Endodermal cell (in vitro differentiated cells): ENCODE results near the gene CFAP61. TPM values are rescaled to one million over a fixed set of nuclear protein-coding genes. Genes with fewer than 3 reads are reported as not detected.

Experiments
- DNase-seq: peaks from one replicate; pipeline ENCODE4 v3.0.0-alpha.2; 2017
- H3K27ac ChIP-seq: 2 replicates; pipeline ENCODE4 v1.5.1; 2013; ENCODE audit warnings: mild to moderate bottlenecking, low read depth, low read length, moderate library complexity
- H3K27me3 ChIP-seq: 2 replicates; pipeline ENCODE4 v1.6.1; 2013; ENCODE audit warnings: mild to moderate bottlenecking, low read length, moderate library complexity; ENCODE audit not compliant: insufficient read depth, control insufficient read depth, poor library complexity, severe bottlenecking
- H3K36me3 ChIP-seq: 2 replicates; pipeline ENCODE4 v1.7.0; 2013; ENCODE audit warnings: mild to moderate bottlenecking, low read length, moderate library complexity; ENCODE audit not compliant: control insufficient read depth, insufficient read depth
- H3K4me1 ChIP-seq: one replicate; pipeline ENCODE4 v1.7.0; 2013; ENCODE audit warnings: low read length; ENCODE audit not compliant: control insufficient read depth, insufficient read depth
- H3K4me3 ChIP-seq: 2 replicates; pipeline ENCODE4 v1.5.1; 2013; ENCODE audit warnings: mild to moderate bottlenecking, low read length, moderate library complexity
- H3K9ac ChIP-seq: 2 replicates; pipeline ENCODE4 v1.6.1; 2013; ENCODE audit warnings: mild to moderate bottlenecking, low read length, moderate library complexity; ENCODE audit not compliant: poor library complexity, severe bottlenecking; ENCODE audit errors: extremely low read depth
- H3K9me3 ChIP-seq: 2 replicates; pipeline ENCODE4 v1.6.1; 2013; ENCODE audit warnings: mild to moderate bottlenecking, low read length, moderate library complexity; ENCODE audit not compliant: control insufficient read depth
- H3K27ac Mint-ChIP-seq: 2 replicates; pipeline ENCODE4 v1.8.0; 2020; ENCODE audit warnings: mixed read lengths
- H3K27me3 Mint-ChIP-seq: 2 replicates; pipeline ENCODE4 v1.8.0; 2021; ENCODE audit warnings: mild to moderate bottlenecking, mixed read lengths; ENCODE audit not compliant: insufficient read depth
- H3K36me3 Mint-ChIP-seq: 2 replicates; pipeline ENCODE4 v1.8.0; 2020; ENCODE audit warnings: low read depth, mixed read lengths
- H3K4me1 Mint-ChIP-seq: 2 replicates; pipeline ENCODE4 v1.8.0; 2020; ENCODE audit warnings: mixed read lengths
- H3K4me3 Mint-ChIP-seq: 2 replicates; pipeline ENCODE4 v1.8.0; 2020; ENCODE audit warnings: mild to moderate bottlenecking, moderate library complexity, mixed read lengths
- H3K9me3 Mint-ChIP-seq: 2 replicates; pipeline ENCODE4 v1.8.0; 2020; ENCODE audit warnings: mild to moderate bottlenecking, mixed read lengths
- WGBS, 2 experiments: methylation state at CpG; one replicate each; pipeline versions ENCODE4 v1.1.5 to v1.1.7; 2013; ENCODE audit warnings: missing lambda C conversion rate in 2 of 2, mixed read lengths in 1 of 2; ENCODE audit not compliant: insufficient coverage in 1 of 2, insufficient read length in 1 of 2; 5-methylcytosine and 5-hydroxymethylcytosine counted together
- total RNA-seq, 2 donors: library from RNA; stranded (reverse); fragmentation: NEBNext Ultra II Directional in 1 of 2; extraction: Animal tissue kit (Norgen Biotek cat#: 25700) in 1 of 2; gene quantifications; 2 replicates in 1 of 2; 3 replicates in 1 of 2; pipeline ENCODE4 v1.2.1, GENCODE V29; 2021
- TF ChIP-seq, protein P1 (sequence below): fragments of 200-600 bp; sonication (generic); conservative IDR thresholded peaks from 2 replicates; pipeline ENCODE4 v1.5.0; 2021; ENCODE audit warnings: antibody characterized with exemption, mild to moderate bottlenecking

The CFAP61 gene
- total RNA-seq, 2 donors from 2014 or later = 0.64 to 0.73 TPM

DNA sequence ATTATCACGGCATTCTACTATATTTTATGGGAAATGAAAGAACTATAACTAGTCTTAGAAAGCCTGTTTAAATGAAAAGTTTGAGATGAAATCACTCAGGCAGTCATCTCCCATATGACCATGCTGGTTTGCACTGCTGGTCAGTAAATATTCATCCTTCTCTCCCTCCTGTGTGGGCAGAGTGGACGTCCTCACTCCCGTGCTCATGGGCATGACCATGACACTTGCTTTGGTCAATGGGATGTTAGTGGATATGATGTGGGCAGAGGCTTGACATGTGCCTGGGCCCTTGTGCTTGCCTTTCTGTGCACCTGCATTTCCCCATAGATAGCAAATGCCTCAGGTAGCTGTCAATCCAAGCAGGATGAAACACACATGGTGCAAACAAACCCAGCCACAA is 222.5 kb downstream of the CFAP61 start:
- H3K27me3 ChIP-seq = no peaks in the 10 kb centered on the region
- no peaks in the 10 kb centered on the region for H3K4me1 Mint-ChIP-seq
- no peak overlapping the region for H3K27ac ChIP-seq
- TF ChIP-seq, protein P1, sequence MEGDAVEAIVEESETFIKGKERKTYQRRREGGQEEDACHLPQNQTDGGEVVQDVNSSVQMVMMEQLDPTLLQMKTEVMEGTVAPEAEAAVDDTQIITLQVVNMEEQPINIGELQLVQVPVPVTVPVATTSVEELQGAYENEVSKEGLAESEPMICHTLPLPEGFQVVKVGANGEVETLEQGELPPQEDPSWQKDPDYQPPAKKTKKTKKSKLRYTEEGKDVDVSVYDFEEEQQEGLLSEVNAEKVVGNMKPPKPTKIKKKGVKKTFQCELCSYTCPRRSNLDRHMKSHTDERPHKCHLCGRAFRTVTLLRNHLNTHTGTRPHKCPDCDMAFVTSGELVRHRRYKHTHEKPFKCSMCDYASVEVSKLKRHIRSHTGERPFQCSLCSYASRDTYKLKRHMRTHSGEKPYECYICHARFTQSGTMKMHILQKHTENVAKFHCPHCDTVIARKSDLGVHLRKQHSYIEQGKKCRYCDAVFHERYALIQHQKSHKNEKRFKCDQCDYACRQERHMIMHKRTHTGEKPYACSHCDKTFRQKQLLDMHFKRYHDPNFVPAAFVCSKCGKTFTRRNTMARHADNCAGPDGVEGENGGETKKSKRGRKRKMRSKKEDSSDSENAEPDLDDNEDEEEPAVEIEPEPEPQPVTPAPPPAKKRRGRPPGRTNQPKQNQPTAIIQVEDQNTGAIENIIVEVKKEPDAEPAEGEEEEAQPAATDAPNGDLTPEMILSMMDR = no peak
- no peaks in the 10 kb centered on the region for H3K36me3 ChIP-seq
- no peak for DNase-seq
- no peak overlapping the region for H3K4me3 Mint-ChIP-seq
- WGBS, 2 experiments = 96% methylated on average over 2 of the region's 3 CpGs; no CpG with 5 or more reads in 1 of the 2 experiments
- H3K9me3 Mint-ChIP-seq = no peaks in the 10 kb centered on the region
- no peak overlapping the region for H3K27ac Mint-ChIP-seq
- H3K9me3 ChIP-seq = no peaks in the 10 kb centered on the region
- H3K4me1 ChIP-seq = no peaks in the 10 kb centered on the region
- no peak overlapping the region for H3K4me3 ChIP-seq
- H3K27me3 Mint-ChIP-seq = no peaks in the 10 kb centered on the region
- H3K36me3 Mint-ChIP-seq = no peaks in the 10 kb centered on the region
- no peak overlapping the region for H3K9ac ChIP-seq

DNA sequence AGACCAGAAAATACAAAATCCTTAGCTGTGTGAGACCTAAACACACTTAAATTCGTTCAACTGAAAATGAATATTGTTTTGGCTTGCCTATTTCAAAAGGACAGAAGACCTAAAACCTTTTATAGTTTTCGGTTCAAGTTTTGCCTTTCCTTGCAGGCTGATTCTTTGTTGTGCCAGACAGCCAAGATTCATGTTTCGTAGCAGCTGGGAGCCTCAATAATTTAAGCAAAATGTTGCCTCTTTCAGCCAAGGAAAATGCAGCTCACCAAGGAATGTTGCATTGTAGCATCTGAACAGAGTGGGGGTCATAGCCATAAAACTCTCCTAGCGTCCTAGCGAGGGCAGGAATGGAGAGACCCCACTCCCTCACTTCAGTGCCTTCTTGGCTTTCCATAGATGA is 223.3 kb downstream of the CFAP61 start:
- Histone ChIP-seq H3K36me3 (no peaks in the 10 kb centered on the region), H3K9me3 (no peaks in the 10 kb centered on the region), H3K4me3 (no peak overlapping the region), H3K27ac (no peak overlapping the region), H3K9ac (no peak overlapping the region), H3K27me3 (no peaks in the 10 kb centered on the region), H3K4me1 (no peaks in the 10 kb centered on the region)
- H3K27ac Mint-ChIP-seq = no peak overlapping the region
- H3K27me3 Mint-ChIP-seq = no peaks in the 10 kb centered on the region
- no peak overlapping the region for H3K4me3 Mint-ChIP-seq
- TF ChIP-seq, protein P1 = no peak
- no peak for DNase-seq
- H3K9me3 Mint-ChIP-seq = no peaks in the 10 kb centered on the region
- 84 to 85% methylated on average over 5 of the region's 5 CpGs for WGBS, 2 experiments
- H3K36me3 Mint-ChIP-seq = no peaks in the 10 kb centered on the region
- no peaks in the 10 kb centered on the region for H3K4me1 Mint-ChIP-seq

DNA sequence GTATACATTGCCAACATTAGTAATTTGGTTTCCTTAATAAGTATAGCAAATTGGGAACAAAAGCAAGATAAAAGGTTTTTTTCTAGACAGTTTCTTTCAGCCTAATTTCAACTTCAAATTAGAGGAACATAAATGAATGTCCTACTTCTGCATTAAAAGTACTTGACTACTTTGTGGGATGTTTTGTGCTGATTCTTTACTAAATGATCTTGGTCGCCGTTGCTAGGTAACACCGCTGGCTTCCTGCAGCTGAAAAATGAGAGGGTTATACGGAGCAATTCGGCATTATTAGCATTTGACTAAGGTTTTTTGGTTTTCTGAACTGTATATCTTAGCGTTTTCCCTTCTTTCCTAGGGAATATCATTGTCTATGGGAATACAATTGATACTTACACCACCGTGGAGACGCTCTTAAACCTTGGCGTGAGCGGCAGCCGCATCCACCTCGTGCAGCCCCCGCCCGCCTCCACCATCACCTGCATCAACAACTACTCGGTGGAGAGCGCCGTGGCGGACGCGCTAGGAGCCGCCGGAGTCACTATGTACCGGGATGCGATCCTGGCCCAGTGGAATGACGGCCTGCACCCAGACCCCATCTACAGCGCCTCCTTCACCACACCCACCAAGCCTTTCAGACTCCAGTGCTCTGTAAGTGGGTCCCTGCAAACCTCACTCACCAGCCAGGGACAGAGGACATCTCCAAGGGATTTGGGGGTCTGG is 224.6 kb downstream of the CFAP61 start:
- Histone ChIP-seq H3K9me3 (no peaks in the 10 kb centered on the region), H3K27me3 (no peaks in the 10 kb centered on the region), H3K36me3 (no peaks in the 10 kb centered on the region), H3K9ac (no peak overlapping the region), H3K27ac (no peak overlapping the region), H3K4me3 (no peak overlapping the region), H3K4me1 (no peaks in the 10 kb centered on the region)
- 91% methylated on average over 13 to 26 of the region's 26 CpGs for WGBS, 2 experiments
- no peaks in the 10 kb centered on the region for H3K27me3 Mint-ChIP-seq
- H3K27ac Mint-ChIP-seq = no peak overlapping the region
- DNase-seq = no peak
- no peaks in the 10 kb centered on the region for H3K36me3 Mint-ChIP-seq
- TF ChIP-seq, protein P1 = no peak
- H3K4me3 Mint-ChIP-seq = no peak overlapping the region
- no peaks in the 10 kb centered on the region for H3K4me1 Mint-ChIP-seq
- no peaks in the 10 kb centered on the region for H3K9me3 Mint-ChIP-seq
